Thymus (tissue), 11 donors: ENCODE measurements around the gene SYS1. TPM values are rescaled to one million over a fixed set of nuclear protein-coding genes. Genes with fewer than 3 reads are reported as not detected.

Experiments
- DNase-seq, 9 donors: peaks; one replicate each; pipeline ENCODE4 v3.0.0-alpha.2; 2013; ENCODE audit warnings: low spot score in 9 of 9, low read depth in 6 of 9, missing footprints in 1 of 9
- H3K27ac ChIP-seq, 2 donors: one replicate each; pipeline ENCODE4 v1.5.1; 2013; ENCODE audit warnings: control low read depth in 1 of 2, low read depth in 1 of 2, low read length in 1 of 2, mild to moderate bottlenecking in 1 of 2, moderate library complexity in 1 of 2
- H3K27me3 ChIP-seq, 2 donors: one replicate each; pipeline ENCODE4 v1.5.1; 2013; ENCODE audit warnings: low read length in 1 of 2; ENCODE audit not compliant: control insufficient read depth in 2 of 2, insufficient read depth in 1 of 2
- H3K36me3 ChIP-seq, 2 donors: one replicate each; pipeline ENCODE4 v1.5.1; 2013; ENCODE audit warnings: low read length in 1 of 2, mild to moderate bottlenecking in 1 of 2, moderate library complexity in 1 of 2; ENCODE audit not compliant: control insufficient read depth in 2 of 2, insufficient read depth in 2 of 2
- H3K4me1 ChIP-seq, 2 donors: one replicate each; pipeline ENCODE4 v1.5.1; 2013; ENCODE audit warnings: low read length in 2 of 2; ENCODE audit not compliant: control insufficient read depth in 2 of 2, insufficient read depth in 2 of 2
- H3K4me3 ChIP-seq, 2 donors: one replicate each; pipeline ENCODE4 v1.5.1; 2013; ENCODE audit warnings: low read length in 2 of 2, control low read depth in 1 of 2, mild to moderate bottlenecking in 1 of 2
- H3K9me3 ChIP-seq, 2 donors: one replicate each; pipeline ENCODE4 v1.5.1; 2013; ENCODE audit warnings: low read length in 1 of 2, mild to moderate bottlenecking in 1 of 2; ENCODE audit not compliant: control insufficient read depth in 2 of 2, insufficient read depth in 1 of 2
- whole genome bisulfite sequencing: extraction: QIAGEN DNeasy Blood & Tissue Kit; methylation state at CpG from one replicate; pipeline ENCODE4 v1.1.7; 2013; 5-methylcytosine and 5-hydroxymethylcytosine counted together
- polyA plus RNA-seq: library from polyadenylated mRNA; stranded (reverse); fragments of 200-250 nt; gene quantifications from one replicate; pipeline ENCODE4 v1.2.3, GENCODE V29; 2013
- total RNA-seq: library from RNA; stranded (reverse); fragments of 120-200 nt; gene quantifications from one replicate; pipeline ENCODE4 v1.2.4, GENCODE V29; 2013
- donor health status: healthy.

The SYS1 gene
- total and polyA plus RNA-seq, 2 donors: 15.2 to 19.7 TPM

GRCh38 chr20:45405571-45406259, 42.8 kb downstream of the SYS1 start:
- peak in 1 of 9 donors; percentile 3 for DNase-seq
- Histone ChIP-seq H3K27ac (peak overlapping the region in 1 of 2 donors; percentile 82), H3K4me1 (peaks cover 4 to 18% of the 10 kb centered on the region in 2 donors), H3K27me3 (peaks cover 11 to 59% of the 10 kb centered on the region in 2 donors), H3K4me3 (peak overlapping the region; percentile 49 to 77), H3K9me3 (peaks cover 2 to 10% of the 10 kb centered on the region in 2 donors), H3K36me3 (no peaks in the 10 kb centered on the region)
- WGBS: 3% methylated on average over 49 of the region's 49 CpGs

DNA sequence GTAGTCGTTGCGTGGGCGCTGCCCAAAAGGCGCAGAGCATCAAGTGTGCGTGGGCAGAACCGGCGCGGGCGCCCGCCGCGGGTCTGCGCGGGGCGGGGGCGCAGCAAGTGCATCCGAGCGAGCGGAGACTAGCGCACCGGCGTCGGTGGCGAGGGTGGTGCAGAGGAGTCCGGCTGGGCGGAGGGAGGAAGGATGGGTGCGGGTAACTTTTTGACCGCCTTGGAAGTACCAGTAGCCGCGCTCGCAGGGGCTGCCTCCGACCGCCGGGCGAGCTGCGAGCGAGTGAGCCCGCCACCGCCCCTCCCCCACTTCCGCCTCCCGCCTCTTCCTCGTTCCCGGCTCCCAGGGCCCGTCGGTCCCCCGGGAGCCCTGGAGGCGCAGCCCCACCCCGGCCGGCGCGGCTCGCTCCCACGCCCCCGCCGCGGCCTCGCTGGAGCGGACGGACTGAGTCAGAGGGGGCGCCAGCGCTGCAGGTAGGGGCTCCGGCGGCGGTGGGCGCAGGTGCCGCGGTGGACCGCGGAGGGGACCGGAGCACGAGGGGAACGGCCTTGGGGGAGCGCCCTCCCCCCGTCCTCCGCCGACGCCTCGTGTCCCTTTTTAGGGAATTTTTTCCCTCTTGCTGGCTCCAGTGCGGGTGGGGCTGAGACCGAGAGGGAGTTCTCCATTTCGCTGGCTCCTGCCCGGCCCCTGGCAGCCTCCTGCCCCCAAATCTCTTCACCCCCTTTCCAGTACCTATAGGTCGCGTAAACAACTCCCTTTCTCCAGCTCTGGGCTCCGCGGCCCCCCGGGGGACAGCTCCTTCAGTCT, 43.5 kb downstream of the SYS1 start:
- under 1% methylated on average over 87 of the region's 87 CpGs for WGBS
- peak in 3 of 9 donors; percentile 40 to 55 (median 44) for DNase-seq
- Histone ChIP-seq H3K27me3 (peaks cover 11 to 59% of the 10 kb centered on the region in 2 donors), H3K4me1 (peaks cover 4 to 18% of the 10 kb centered on the region in 2 donors), H3K27ac (peak overlapping the region in 1 of 2 donors; percentile 82), H3K4me3 (peak overlapping the region; percentile 49 to 77), H3K9me3 (peaks cover 0 to 5% of the 10 kb centered on the region in 2 donors), H3K36me3 (no peaks in the 10 kb centered on the region)

GRCh38 chr20:45407067-45407745, 44.2 kb downstream of the SYS1 start:
- WGBS: 43% methylated on average over 30 of the region's 30 CpGs
- no peak for DNase-seq
- Histone ChIP-seq H3K9me3 (peaks cover 0 to 5% of the 10 kb centered on the region in 2 donors), H3K4me1 (peaks cover 4 to 18% of the 10 kb centered on the region in 2 donors), H3K36me3 (no peaks in the 10 kb centered on the region), H3K4me3 (peak overlapping the region; percentile 49 to 77), H3K27ac (peak overlapping the region; percentile 17 to 82), H3K27me3 (peaks cover 11 to 59% of the 10 kb centered on the region in 2 donors)

DNA sequence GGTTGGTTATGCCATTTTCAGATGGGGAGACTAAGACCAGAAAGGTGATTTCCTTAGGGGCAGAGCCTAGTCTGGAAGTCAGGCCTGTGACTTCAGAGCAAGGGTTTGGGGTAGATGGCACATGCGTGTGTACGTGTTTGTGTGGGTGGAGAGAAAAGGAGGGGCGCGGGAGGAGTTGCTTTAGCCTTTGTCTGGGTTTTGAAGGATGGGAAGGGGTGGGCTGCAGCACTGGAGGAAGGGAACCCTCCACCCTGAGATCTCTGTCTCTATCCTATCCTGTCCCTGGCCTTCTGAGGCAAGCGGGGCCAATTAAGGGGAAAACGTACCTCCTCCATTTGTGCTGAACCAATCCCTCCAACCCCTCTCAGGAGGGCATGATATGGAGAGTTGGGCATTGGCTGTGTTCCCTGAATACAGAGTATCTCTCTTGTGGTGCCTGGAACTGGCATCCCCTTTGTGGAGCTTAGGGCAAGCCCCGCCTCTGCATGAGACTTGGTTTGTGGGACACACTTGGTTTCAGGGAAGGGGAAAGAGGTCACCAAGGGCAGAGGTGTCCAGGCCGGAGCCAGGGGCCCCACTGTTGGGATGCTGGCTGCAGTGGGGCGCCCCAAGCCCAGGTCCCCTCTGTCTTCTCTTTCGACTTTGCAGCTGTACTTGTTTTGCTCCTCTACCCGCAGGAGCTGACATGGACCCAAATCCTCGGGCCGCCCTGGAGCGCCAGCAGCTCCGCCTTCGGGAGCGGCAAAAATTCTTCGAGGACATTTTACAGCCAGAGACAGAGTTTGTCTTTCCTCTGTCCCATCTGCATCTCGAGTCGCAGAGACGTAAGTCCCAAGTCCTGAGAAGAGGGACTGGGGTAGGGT, 45.1 kb downstream of the SYS1 start, which contains the start of gene DBNDD2:
Gene DBNDD2, plus strand, starts transcription at position 507 of the 863 bp plus-strand sequence. Its CDS starts 179 bp downstream, at position 686.
- H3K4me1 ChIP-seq: peaks cover 4 to 18% of the 10 kb centered on the region in 2 donors
- DNase-seq: peak in 2 of 9 donors; percentile 21 to 42
- WGBS: 94% methylated on average over 21 of the region's 21 CpGs

GRCh38 chr20:45408646-45409213, 45.8 kb downstream of the SYS1 start:
- Histone ChIP-seq H3K27me3 (peaks cover 6 to 55% of the 10 kb centered on the region in 2 donors), H3K4me3 (no peak overlapping the region), H3K4me1 (peaks cover 4 to 18% of the 10 kb centered on the region in 2 donors), H3K27ac (peak overlapping the region in 1 of 2 donors; percentile 25), H3K36me3 (no peaks in the 10 kb centered on the region), H3K9me3 (peaks cover 0 to 5% of the 10 kb centered on the region in 2 donors)
- DNase-seq: peak in 1 of 9 donors; percentile 39
- 36% methylated on average over 7 of the region's 7 CpGs for WGBS

More for the DNA sequence above, 45.1 kb downstream of the SYS1 start, which contains the start of gene DBNDD2:
- H3K27me3 ChIP-seq: peaks cover 8 to 59% of the 10 kb centered on the region in 2 donors
- H3K9me3 ChIP-seq: peaks cover 0 to 5% of the 10 kb centered on the region in 2 donors
- H3K4me3 ChIP-seq: peak within 1 kb of the TSS; percentile 49 to 77
- no peaks in the 10 kb centered on the region for H3K36me3 ChIP-seq
- peak within 1 kb of the TSS; percentile 17 to 82 for H3K27ac ChIP-seq

- peaks cover 6 to 46% of the 10 kb centered on the region in 2 donors for H3K27me3 ChIP-seq
- H3K36me3 ChIP-seq: no peaks in the 10 kb centered on the region
- no peak overlapping the region for H3K4me3 ChIP-seq
- WGBS: 96% methylated on average over 7 of the region's 7 CpGs
- peaks cover 0 to 5% of the 10 kb centered on the region in 2 donors for H3K9me3 ChIP-seq
- H3K4me1 ChIP-seq: peaks cover 4 to 18% of the 10 kb centered on the region in 2 donors
- H3K27ac ChIP-seq: no peak overlapping the region
- no peak for DNase-seq
Observed at GRCh38 chr20:45409521-45410272, 46.7 kb downstream of the SYS1 start.

GRCh38 chr20:45410887-45411286, 47.9 kb downstream of the SYS1 start:
- Histone ChIP-seq H3K9me3 (peaks cover 0 to 5% of the 10 kb centered on the region in 2 donors), H3K27me3 (peaks cover 6 to 34% of the 10 kb centered on the region in 2 donors), H3K27ac (no peak overlapping the region), H3K36me3 (no peaks in the 10 kb centered on the region), H3K4me3 (no peak overlapping the region), H3K4me1 (peaks cover under 1 to 17% of the 10 kb centered on the region in 2 donors)
- DNase-seq: no peak
- WGBS: 97% methylated on average over 8 of the region's 8 CpGs
